Measurements from ENCODE around the gene PANK2. TPM values are rescaled to one million over a fixed set of nuclear protein-coding genes. Genes with fewer than 3 reads are reported as not detected.

PANK2 gene
- total and polyA plus RNA-seq, 2 donors (not counting 1 experiment from before 2014, with no cell fraction given), result 33.7 to 51.7 TPM

DNA sequence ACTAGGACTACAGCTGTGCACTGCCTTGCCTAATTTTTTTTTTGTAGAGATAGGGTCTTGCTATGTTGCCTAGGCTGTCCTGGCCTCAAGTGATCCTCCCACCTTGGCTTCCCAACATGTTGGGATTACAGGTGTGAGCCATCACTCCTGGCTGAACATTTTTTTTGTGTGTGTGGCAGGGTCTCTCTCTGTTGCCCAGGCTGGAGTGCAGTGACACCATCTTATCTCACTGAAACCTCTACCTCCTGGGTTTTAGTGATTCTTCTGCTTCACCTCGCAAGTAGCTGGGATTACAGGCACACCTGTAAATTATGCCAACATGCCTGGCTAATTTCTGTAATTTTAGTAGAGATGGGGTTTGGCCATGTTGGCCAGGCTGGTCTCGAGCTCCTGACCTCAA is 25.3 kb downstream of the PANK2 start:
- no peak for DNase-seq (ENCODE audit: low read depth in 2 of 2)
- no peak overlapping the region for H3K9ac ChIP-seq (ENCODE audit: insufficient read depth, low read length)
- no peaks in the 10 kb centered on the region for H4K20me1 ChIP-seq (ENCODE audit: control insufficient read depth, extremely low read depth, insufficient read depth, low read length)
- H2AFZ ChIP-seq (ENCODE audit: low read length), result no peak overlapping the region
- H3K4me2 ChIP-seq (ENCODE audit: extremely low read depth, insufficient read depth, low read length), result no peak overlapping the region
- H3K27me3 ChIP-seq (ENCODE audit: control insufficient read depth, insufficient read depth, low read length), result no peaks in the 10 kb centered on the region
- no peak overlapping the region for H3K4me3 ChIP-seq (replicated peaks in 1 of 4; ENCODE audit: control extremely low read depth in 1 of 4, insufficient read depth in 1 of 4, low read depth in 3 of 4, low read length in 4 of 4)
- H3K36me3 ChIP-seq (ENCODE audit: control insufficient read depth, insufficient read depth, low read length), result peaks cover 15% of the 10 kb centered on the region
- H3K79me2 ChIP-seq (ENCODE audit: control insufficient read depth, insufficient read depth, low read length), result peaks cover 89% of the 10 kb centered on the region
- H3K4me1 ChIP-seq (ENCODE audit: control insufficient read depth, extremely low read depth, insufficient read depth, low read length), result no peaks in the 10 kb centered on the region
- H3K27ac ChIP-seq (ENCODE audit: insufficient read depth, low read length), result no peak overlapping the region
- H3K9me3 ChIP-seq (ENCODE audit: control insufficient read depth, insufficient read depth, low read depth, low read length), result no peaks in the 10 kb centered on the region
- TF ChIP-seq EZH2 (IDR thresholded peaks at IDR 0.05; ENCODE audit: low read length, missing control alignments), result no peak
- TF ChIP-seq, protein P1, sequence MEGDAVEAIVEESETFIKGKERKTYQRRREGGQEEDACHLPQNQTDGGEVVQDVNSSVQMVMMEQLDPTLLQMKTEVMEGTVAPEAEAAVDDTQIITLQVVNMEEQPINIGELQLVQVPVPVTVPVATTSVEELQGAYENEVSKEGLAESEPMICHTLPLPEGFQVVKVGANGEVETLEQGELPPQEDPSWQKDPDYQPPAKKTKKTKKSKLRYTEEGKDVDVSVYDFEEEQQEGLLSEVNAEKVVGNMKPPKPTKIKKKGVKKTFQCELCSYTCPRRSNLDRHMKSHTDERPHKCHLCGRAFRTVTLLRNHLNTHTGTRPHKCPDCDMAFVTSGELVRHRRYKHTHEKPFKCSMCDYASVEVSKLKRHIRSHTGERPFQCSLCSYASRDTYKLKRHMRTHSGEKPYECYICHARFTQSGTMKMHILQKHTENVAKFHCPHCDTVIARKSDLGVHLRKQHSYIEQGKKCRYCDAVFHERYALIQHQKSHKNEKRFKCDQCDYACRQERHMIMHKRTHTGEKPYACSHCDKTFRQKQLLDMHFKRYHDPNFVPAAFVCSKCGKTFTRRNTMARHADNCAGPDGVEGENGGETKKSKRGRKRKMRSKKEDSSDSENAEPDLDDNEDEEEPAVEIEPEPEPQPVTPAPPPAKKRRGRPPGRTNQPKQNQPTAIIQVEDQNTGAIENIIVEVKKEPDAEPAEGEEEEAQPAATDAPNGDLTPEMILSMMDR (conservative IDR thresholded peaks at IDR 0.05 in 1 of 2, IDR thresholded peaks at IDR 0.05 in 1 of 2; ENCODE audit: low read depth in 1 of 2, low read length in 2 of 2), result no peak

DNA sequence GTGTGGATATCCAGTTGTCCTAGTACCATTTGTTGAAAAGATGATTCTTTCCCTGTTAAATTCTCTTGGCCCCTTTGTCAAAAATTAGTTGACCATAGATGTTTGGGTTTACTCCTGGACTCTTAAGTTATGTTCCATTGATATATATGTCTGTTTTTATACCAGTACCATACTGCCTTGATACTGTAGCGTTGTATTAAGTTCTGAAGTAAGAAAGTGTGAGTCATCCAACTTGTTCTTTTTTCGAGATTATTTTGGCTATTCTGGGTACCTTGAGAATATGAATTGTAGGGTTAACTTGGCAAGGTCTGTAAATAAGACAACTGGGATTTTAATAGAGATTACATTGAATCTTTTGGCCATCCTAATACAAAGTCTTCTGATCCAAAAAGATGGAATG is 26.5 kb downstream of the PANK2 start:
- Histone ChIP-seq H3K36me3 (ENCODE audit: control insufficient read depth, insufficient read depth, low read length) (peaks cover 16% of the 10 kb centered on the region), H3K9ac (ENCODE audit: insufficient read depth, low read length) (no peak overlapping the region), H2AFZ (ENCODE audit: low read length) (no peak overlapping the region), H3K4me3 (replicated peaks in 1 of 4; ENCODE audit: control extremely low read depth in 1 of 4, insufficient read depth in 1 of 4, low read depth in 3 of 4, low read length in 4 of 4) (no peak overlapping the region), H3K27me3 (ENCODE audit: control insufficient read depth, insufficient read depth, low read length) (no peaks in the 10 kb centered on the region), H3K4me1 (ENCODE audit: control insufficient read depth, extremely low read depth, insufficient read depth, low read length) (no peaks in the 10 kb centered on the region), H3K9me3 (ENCODE audit: control insufficient read depth, insufficient read depth, low read depth, low read length) (no peaks in the 10 kb centered on the region), H3K27ac (ENCODE audit: insufficient read depth, low read length) (no peak overlapping the region), H4K20me1 (ENCODE audit: control insufficient read depth, extremely low read depth, insufficient read depth, low read length) (no peaks in the 10 kb centered on the region), H3K79me2 (ENCODE audit: control insufficient read depth, insufficient read depth, low read length) (peaks cover 83% of the 10 kb centered on the region), H3K4me2 (ENCODE audit: extremely low read depth, insufficient read depth, low read length) (no peak overlapping the region)
- no peak for DNase-seq (ENCODE audit: low read depth in 2 of 2)
- TF ChIP-seq, protein P1 (conservative IDR thresholded peaks at IDR 0.05 in 1 of 2, IDR thresholded peaks at IDR 0.05 in 1 of 2; ENCODE audit: low read depth in 1 of 2, low read length in 2 of 2), result no peak
- no peak for TF ChIP-seq EZH2 (IDR thresholded peaks at IDR 0.05; ENCODE audit: low read length, missing control alignments)

GRCh38 chr20:3916364-3916763 is 27.2 kb downstream of the PANK2 start:
- no peak overlapping the region for H3K4me3 ChIP-seq (replicated peaks in 1 of 4; ENCODE audit: control extremely low read depth in 1 of 4, insufficient read depth in 1 of 4, low read depth in 3 of 4, low read length in 4 of 4)
- H2AFZ ChIP-seq (ENCODE audit: low read length), result no peak overlapping the region
- no peak for DNase-seq (ENCODE audit: low read depth in 2 of 2)
- H4K20me1 ChIP-seq (ENCODE audit: control insufficient read depth, extremely low read depth, insufficient read depth, low read length), result no peaks in the 10 kb centered on the region
- no peak overlapping the region for H3K9ac ChIP-seq (ENCODE audit: insufficient read depth, low read length)
- peaks cover 79% of the 10 kb centered on the region for H3K79me2 ChIP-seq (ENCODE audit: control insufficient read depth, insufficient read depth, low read length)
- H3K4me1 ChIP-seq (ENCODE audit: control insufficient read depth, extremely low read depth, insufficient read depth, low read length), result no peaks in the 10 kb centered on the region
- TF ChIP-seq, protein P1 (conservative IDR thresholded peaks at IDR 0.05 in 1 of 2, IDR thresholded peaks at IDR 0.05 in 1 of 2; ENCODE audit: low read depth in 1 of 2, low read length in 2 of 2), result no peak
- TF ChIP-seq EZH2 (IDR thresholded peaks at IDR 0.05; ENCODE audit: low read length, missing control alignments), result no peak
- H3K36me3 ChIP-seq (ENCODE audit: control insufficient read depth, insufficient read depth, low read length), result peaks cover 17% of the 10 kb centered on the region
- no peaks in the 10 kb centered on the region for H3K27me3 ChIP-seq (ENCODE audit: control insufficient read depth, insufficient read depth, low read length)
- H3K4me2 ChIP-seq (ENCODE audit: extremely low read depth, insufficient read depth, low read length), result no peak overlapping the region
- H3K9me3 ChIP-seq (ENCODE audit: control insufficient read depth, insufficient read depth, low read depth, low read length), result no peaks in the 10 kb centered on the region
- H3K27ac ChIP-seq (ENCODE audit: insufficient read depth, low read length), result no peak overlapping the region
